ENCODE data around the gene GAL. TPM values are rescaled to one million over a fixed set of nuclear protein-coding genes. Genes with fewer than 3 reads are reported as not detected.

Gene GAL
- total and polyA plus RNA-seq, 10 donors, result not detected

DNA sequence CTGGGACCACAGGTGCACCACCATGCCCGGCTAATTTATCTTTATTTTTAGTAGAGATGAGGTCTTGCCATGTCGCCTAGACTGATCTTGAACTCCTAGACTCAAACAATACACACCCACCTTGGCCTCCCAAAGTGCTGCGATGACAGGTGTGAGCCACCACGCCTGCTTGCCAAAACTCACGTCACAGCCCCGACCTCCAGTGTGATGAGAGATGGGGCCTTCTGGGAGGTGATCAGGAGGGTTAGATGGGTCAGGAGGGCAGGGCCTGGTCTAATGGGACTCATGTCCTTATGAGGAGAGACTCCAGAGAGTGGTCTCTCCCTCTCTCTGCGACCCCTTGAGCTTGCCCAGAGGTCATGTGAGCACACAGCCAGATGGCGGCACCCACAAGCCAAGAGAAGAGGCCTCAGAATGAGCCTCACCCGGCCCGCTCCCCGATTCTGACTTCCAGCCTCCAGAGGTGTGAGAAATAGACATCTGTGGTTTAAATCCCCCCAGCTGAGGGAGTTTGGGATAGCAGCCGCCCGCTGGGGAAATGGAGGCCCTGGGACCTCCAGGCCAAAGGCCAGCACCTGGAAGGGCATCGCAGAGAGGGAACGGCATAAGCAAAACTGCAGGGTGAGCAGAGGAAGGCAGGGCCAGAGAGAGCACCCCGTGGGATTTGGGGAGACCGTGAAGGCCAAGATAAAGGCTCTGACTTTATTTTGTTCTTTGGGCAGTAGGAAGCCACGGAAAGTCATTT, 24.1 kb upstream of the GAL start:
- no peak overlapping the region for H3K27ac ChIP-seq
- H3K36me3 ChIP-seq, result no peaks in the 10 kb centered on the region
- no peaks in the 10 kb centered on the region for H3K4me1 ChIP-seq
- peaks cover 0 to 49% (median 0%) of the 10 kb centered on the region in 7 donors for H3K27me3 ChIP-seq (replicated peaks in 1 of 7)
- intact Hi-C loops (cut with DNase I; ENCODE audit: low total_unique reads), result no loop called here
- DNase-seq, result no peak
- TF ChIP-seq, protein P1, sequence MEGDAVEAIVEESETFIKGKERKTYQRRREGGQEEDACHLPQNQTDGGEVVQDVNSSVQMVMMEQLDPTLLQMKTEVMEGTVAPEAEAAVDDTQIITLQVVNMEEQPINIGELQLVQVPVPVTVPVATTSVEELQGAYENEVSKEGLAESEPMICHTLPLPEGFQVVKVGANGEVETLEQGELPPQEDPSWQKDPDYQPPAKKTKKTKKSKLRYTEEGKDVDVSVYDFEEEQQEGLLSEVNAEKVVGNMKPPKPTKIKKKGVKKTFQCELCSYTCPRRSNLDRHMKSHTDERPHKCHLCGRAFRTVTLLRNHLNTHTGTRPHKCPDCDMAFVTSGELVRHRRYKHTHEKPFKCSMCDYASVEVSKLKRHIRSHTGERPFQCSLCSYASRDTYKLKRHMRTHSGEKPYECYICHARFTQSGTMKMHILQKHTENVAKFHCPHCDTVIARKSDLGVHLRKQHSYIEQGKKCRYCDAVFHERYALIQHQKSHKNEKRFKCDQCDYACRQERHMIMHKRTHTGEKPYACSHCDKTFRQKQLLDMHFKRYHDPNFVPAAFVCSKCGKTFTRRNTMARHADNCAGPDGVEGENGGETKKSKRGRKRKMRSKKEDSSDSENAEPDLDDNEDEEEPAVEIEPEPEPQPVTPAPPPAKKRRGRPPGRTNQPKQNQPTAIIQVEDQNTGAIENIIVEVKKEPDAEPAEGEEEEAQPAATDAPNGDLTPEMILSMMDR (IDR thresholded peaks at IDR 0.05 in 8 of 11, conservative IDR thresholded peaks at IDR 0.05 in 3 of 11), result no peak
- TF ChIP-seq POLR2AphosphoS5 (IDR thresholded peaks at IDR 0.05) (no peak), POLR2A (IDR thresholded peaks at IDR 0.05) (no peak)
- no peak overlapping the region for H3K4me3 ChIP-seq
- H3K9me3 ChIP-seq, result peaks cover 0 to 4% (median under 1%) of the 10 kb centered on the region in 8 donors
- 90 to 92% (median 91%) methylated on average over 14 to 18 of the region's 18 CpGs for WGBS, 5 donors

DNA sequence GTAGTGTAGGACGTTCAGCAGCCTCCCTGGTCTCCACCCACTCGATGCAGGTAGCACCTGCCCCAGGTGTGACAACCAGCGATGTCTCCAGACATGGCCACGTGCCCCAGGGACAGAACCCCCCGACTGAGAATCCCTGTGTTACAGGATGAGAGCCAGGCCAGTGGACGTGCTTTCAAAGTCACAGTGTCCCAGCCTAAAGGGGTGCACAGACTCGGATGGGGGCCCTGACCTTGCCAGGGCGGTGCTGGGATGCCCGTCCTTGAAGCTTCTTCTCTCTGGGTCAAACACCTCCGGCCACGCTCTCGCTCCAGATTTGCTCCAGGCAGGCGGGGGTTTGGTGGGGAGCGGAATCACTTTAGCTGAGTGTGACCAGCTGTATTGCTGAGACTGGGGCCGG, 23.3 kb upstream of the GAL start:
- 71 to 85% (median 76%) methylated on average over 12 to 15 of the region's 15 CpGs for WGBS, 5 donors
- Histone ChIP-seq H3K4me3 (no peak overlapping the region), H3K27ac (no peak overlapping the region), H3K27me3 (replicated peaks in 1 of 7) (peaks cover 0 to 57% (median 0%) of the 10 kb centered on the region in 7 donors), H3K9me3 (no peaks in the 10 kb centered on the region), H3K36me3 (no peaks in the 10 kb centered on the region), H3K4me1 (no peaks in the 10 kb centered on the region)
- peak; percentile 25 for DNase-seq
- TF ChIP-seq POLR2A (IDR thresholded peaks at IDR 0.05) (no peak), POLR2AphosphoS5 (IDR thresholded peaks at IDR 0.05) (no peak)
- TF ChIP-seq, protein P1 (IDR thresholded peaks at IDR 0.05 in 8 of 11, conservative IDR thresholded peaks at IDR 0.05 in 3 of 11), result no peak
- intact Hi-C loops (cut with DNase I; ENCODE audit: low total_unique reads), result no loop called here

DNA sequence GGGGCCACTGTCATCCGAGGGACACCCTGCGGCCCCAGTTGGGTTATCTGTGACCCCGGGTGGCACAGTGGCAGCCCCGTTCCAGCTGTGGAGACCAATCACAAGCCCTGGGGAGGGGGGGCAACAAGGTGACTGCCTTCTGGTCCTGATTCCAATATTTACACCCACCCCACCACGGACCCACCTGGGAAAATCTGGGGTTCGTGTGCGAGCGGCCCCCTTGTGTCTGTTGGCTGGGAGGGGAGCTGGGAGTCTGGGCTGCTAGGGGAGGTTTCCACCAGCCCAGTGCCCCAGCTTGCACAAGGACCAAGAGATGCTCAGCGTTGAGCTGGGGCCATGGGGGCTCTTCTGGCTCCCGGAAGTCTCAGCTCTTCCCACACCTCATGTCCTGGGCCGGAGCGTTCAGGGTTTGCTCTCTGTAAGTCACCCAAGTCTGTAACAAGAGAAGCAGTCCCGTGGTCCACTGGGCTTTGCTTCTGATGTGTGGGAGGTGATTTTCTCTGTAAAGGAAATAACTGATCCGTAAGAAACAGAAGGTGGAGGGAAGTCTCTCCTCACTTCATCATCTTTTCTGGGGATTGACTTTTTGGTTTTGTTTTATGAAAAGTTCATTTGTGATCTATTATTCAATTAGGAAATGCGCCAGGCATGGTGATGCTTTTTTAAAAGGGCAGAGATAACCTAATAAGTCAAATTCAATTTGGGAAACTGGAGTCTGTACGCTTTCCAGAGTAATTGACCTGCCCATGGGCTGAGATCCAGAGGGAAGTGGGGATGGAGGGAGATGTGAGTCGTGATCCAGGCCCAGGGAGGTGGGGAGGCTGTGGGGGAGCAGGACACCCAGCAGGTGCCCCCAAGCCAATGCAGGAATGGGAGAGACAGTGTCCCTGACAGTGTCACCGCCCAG, 22.4 kb upstream of the GAL start:
- H3K4me1 ChIP-seq, result no peaks in the 10 kb centered on the region
- WGBS, 5 donors, result 70 to 84% (median 80%) methylated on average over 14 to 18 of the region's 18 CpGs
- H3K4me3 ChIP-seq, result no peak overlapping the region
- no peak for TF ChIP-seq POLR2AphosphoS5 (IDR thresholded peaks at IDR 0.05)
- TF ChIP-seq, protein P1 (IDR thresholded peaks at IDR 0.05 in 8 of 11, conservative IDR thresholded peaks at IDR 0.05 in 3 of 11), result no peak
- no peak for TF ChIP-seq POLR2A (IDR thresholded peaks at IDR 0.05)
- H3K27ac ChIP-seq, result no peak overlapping the region
- H3K36me3 ChIP-seq, result no peaks in the 10 kb centered on the region
- no peaks in the 10 kb centered on the region for H3K9me3 ChIP-seq
- DNase-seq, result peak; percentile 43
- peaks cover 0 to 56% (median 0%) of the 10 kb centered on the region in 7 donors for H3K27me3 ChIP-seq (replicated peaks in 1 of 7)
- intact Hi-C loops (cut with DNase I; ENCODE audit: low total_unique reads), result no loop called here
